ENCODE measurements around the gene SLC16A11.

Gene SLC16A11

GRCh38 chr17:7042501-7043181 lies 1.3 kb downstream of the SLC16A11 start:
- no peaks in the 10 kb centered on the region for H3K36me3 Mint-ChIP-seq
- no peaks in the 10 kb centered on the region for H3K27me3 Mint-ChIP-seq
- H3K9me3 Mint-ChIP-seq (ENCODE audit: low read depth) = no peaks in the 10 kb centered on the region
- H3K4me1 Mint-ChIP-seq (ENCODE audit: low read depth) = peaks cover 41% of the 10 kb centered on the region
- peak overlapping the region; percentile 80 for H3K4me3 Mint-ChIP-seq
- H3K27ac Mint-ChIP-seq = peak overlapping the region; percentile 70

- H3K36me3 Mint-ChIP-seq = no peaks in the 10 kb centered on the region
- peaks cover 34% of the 10 kb centered on the region for H3K4me1 Mint-ChIP-seq (ENCODE audit: low read depth)
- H3K9me3 Mint-ChIP-seq (ENCODE audit: low read depth) = no peaks in the 10 kb centered on the region
- H3K27ac Mint-ChIP-seq = peak overlapping the region; percentile 70
- peak overlapping the region; percentile 80 for H3K4me3 Mint-ChIP-seq
- H3K27me3 Mint-ChIP-seq = no peaks in the 10 kb centered on the region
These were observed 2.0 kb downstream of the SLC16A11 start for GRCh38 chr17:7041607-7042500.

DNA sequence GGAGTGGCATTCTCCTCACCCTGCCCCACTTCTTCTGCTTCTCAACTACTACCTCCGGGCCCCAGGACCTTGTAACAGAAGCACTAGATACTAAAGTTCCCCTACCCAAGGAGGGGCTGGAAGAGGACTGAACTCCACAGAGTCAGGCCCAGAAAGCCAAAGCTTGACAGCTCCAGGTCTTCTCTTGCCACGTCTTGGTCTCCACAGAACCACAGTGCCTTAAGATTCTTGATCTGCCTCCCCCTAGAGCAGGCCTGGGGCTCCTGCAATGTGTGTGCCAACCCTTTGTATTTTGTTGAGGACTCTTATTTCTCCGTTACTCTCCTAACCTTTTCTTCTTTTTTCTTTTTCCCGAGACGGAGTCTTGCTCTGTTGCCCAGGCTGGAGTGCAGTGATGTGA lies 4.1 kb downstream of the SLC16A11 start:
- no peaks in the 10 kb centered on the region for H3K9me3 Mint-ChIP-seq (ENCODE audit: low read depth)
- H3K36me3 Mint-ChIP-seq = no peaks in the 10 kb centered on the region
- H3K27ac Mint-ChIP-seq = peak overlapping the region; percentile 41
- H3K27me3 Mint-ChIP-seq = no peaks in the 10 kb centered on the region
- no peak overlapping the region for H3K4me3 Mint-ChIP-seq
- peaks cover 33% of the 10 kb centered on the region for H3K4me1 Mint-ChIP-seq (ENCODE audit: low read depth)

DNA sequence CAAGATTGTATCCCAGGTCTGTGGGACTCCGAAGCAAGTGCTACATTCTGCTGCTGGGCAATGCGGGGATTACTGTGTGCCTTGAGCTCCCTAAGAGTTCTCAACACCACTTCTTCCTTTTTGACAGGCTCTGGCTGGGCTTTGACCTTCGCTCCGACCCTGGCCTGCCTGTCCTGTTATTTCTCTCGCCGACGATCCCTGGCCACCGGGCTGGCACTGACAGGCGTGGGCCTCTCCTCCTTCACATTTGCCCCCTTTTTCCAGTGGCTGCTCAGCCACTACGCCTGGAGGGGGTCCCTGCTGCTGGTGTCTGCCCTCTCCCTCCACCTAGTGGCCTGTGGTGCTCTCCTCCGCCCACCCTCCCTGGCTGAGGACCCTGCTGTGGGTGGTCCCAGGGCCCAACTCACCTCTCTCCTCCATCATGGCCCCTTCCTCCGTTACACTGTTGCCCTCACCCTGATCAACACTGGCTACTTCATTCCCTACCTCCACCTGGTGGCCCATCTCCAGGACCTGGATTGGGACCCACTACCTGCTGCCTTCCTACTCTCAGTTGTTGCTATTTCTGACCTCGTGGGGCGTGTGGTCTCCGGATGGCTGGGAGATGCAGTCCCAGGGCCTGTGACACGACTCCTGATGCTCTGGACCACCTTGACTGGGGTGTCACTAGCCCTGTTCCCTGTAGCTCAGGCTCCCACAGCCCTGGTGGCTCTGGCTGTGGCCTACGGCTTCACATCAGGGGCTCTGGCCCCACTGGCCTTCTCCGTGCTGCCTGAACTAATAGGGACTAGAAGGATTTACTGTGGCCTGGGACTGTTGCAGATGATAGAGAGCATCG lies 5.6 kb downstream of the SLC16A11 start:
- Mint-ChIP-seq H3K4me1 (ENCODE audit: low read depth) (peaks cover 38% of the 10 kb centered on the region), H3K27me3 (no peaks in the 10 kb centered on the region), H3K27ac (no peak overlapping the region), H3K9me3 (ENCODE audit: low read depth) (no peaks in the 10 kb centered on the region), H3K4me3 (peak overlapping the region; percentile 54), H3K36me3 (no peaks in the 10 kb centered on the region)

- Mint-ChIP-seq H3K36me3 (peaks cover 3% of the 10 kb centered on the region), H3K27ac (peak within 1 kb of the TSS; percentile 96), H3K4me3 (peak within 1 kb of the TSS; percentile 94), H3K4me1 (ENCODE audit: low read depth) (peaks cover 49% of the 10 kb centered on the region), H3K27me3 (no peaks in the 10 kb centered on the region), H3K9me3 (ENCODE audit: low read depth) (no peaks in the 10 kb centered on the region)
These were observed 8.1 kb downstream of the SLC16A11 start, which contains the start of gene SLC16A13 for GRCh38 chr17:7035591-7036368. Gene SLC16A13 (plus strand): TSS chr17:7036015. CDS start chr17:7036383, 368 bp downstream.

- Mint-ChIP-seq H3K9me3 (ENCODE audit: low read depth) (no peaks in the 10 kb centered on the region), H3K27me3 (no peaks in the 10 kb centered on the region), H3K4me3 (peak overlapping the region; percentile 94), H3K4me1 (ENCODE audit: low read depth) (peaks cover 56% of the 10 kb centered on the region), H3K36me3 (peaks cover 3% of the 10 kb centered on the region), H3K27ac (peak overlapping the region; percentile 96)
These were observed 8.8 kb downstream of the SLC16A11 start for GRCh38 chr17:7034955-7035590.

GRCh38 chr17:7029659-7030058 lies 14.2 kb downstream of the SLC16A11 start:
- Mint-ChIP-seq H3K27me3 (no peaks in the 10 kb centered on the region), H3K9me3 (ENCODE audit: low read depth) (no peaks in the 10 kb centered on the region), H3K27ac (peak overlapping the region; percentile 91), H3K36me3 (peaks cover 3% of the 10 kb centered on the region), H3K4me1 (ENCODE audit: low read depth) (peaks cover 47% of the 10 kb centered on the region), H3K4me3 (peak overlapping the region; percentile 70)

DNA sequence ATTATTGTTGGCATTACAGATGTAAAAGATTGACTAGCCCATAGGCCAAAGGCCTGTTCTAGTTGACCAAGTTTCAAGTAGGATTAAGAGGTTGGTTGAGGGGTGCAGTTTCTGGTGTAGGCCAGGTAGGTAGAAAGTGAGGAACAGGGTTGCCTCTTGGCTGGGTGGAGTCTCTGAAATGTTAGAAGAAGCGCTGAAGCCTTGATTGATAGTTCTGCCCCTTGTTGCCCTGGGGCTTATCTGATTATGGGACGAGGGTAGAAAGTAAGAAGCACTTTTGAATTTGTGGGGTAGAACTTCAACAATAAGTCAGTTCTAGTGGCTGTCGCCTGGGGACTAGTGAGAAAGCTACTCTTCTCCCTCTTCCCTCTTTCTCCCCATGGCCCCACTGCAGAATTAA lies 14.8 kb downstream of the SLC16A11 start:
- no peaks in the 10 kb centered on the region for H3K9me3 Mint-ChIP-seq (ENCODE audit: low read depth)
- H3K36me3 Mint-ChIP-seq = peaks cover 3% of the 10 kb centered on the region
- H3K27me3 Mint-ChIP-seq = no peaks in the 10 kb centered on the region
- peaks cover 43% of the 10 kb centered on the region for H3K4me1 Mint-ChIP-seq (ENCODE audit: low read depth)
- peak overlapping the region; percentile 91 for H3K27ac Mint-ChIP-seq
- H3K4me3 Mint-ChIP-seq = peak overlapping the region; percentile 30

DNA sequence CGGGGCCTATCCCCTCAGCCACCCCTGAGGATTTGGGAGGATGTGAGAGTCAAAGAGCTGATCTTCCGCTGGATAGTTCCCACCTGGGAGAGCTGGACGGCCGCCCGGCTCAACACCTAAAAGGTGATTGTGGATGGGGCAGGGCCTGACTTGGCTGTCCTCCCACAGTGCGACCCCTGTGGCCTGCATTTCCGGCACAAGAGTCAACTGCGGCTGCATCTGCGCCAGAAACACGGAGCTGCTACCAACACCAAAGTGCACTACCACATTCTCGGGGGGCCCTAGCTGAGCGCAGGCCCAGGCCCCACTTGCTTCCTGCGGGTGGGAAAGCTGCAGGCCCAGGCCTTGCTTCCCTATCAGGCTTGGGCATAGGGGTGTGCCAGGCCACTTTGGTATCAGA lies 16.6 kb downstream of the SLC16A11 start:
- Mint-ChIP-seq H3K27ac (no peak overlapping the region), H3K4me1 (ENCODE audit: low read depth) (peaks cover 44% of the 10 kb centered on the region)

DNA sequence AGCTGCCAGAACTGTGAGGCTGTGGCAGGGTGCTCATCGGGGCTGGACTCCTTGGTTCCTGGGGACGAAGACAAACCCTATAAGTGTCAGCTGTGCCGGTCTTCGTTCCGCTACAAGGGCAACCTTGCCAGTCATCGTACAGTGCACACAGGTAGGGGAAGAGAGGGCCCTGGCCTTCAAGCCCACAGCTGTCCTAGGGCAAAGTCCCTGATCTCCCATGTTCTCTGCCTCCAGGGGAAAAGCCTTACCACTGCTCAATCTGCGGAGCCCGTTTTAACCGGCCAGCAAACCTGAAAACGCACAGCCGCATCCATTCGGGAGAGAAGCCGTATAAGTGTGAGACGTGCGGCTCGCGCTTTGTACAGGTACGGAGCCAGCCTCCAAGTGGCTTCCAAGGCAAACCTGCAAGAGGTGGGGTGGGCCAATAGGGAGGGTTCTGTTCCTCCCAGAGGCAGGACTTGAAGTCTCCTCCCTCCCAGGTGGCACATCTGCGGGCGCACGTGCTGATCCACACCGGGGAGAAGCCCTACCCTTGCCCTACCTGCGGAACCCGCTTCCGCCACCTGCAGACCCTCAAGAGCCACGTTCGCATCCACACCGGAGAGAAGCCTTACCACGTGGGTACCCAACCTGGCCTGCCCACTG lies 17.3 kb downstream of the SLC16A11 start:
- no peak overlapping the region for H3K4me3 Mint-ChIP-seq
- no peaks in the 10 kb centered on the region for H3K36me3 Mint-ChIP-seq
- no peaks in the 10 kb centered on the region for H3K27me3 Mint-ChIP-seq
- H3K9me3 Mint-ChIP-seq (ENCODE audit: low read depth) = no peaks in the 10 kb centered on the region
- no peak overlapping the region for H3K27ac Mint-ChIP-seq
- H3K4me1 Mint-ChIP-seq (ENCODE audit: low read depth) = peaks cover 42% of the 10 kb centered on the region

More for the DNA sequence above, 16.6 kb downstream of the SLC16A11 start:
- Mint-ChIP-seq H3K4me3 (no peak overlapping the region), H3K36me3 (no peaks in the 10 kb centered on the region), H3K27me3 (no peaks in the 10 kb centered on the region), H3K9me3 (ENCODE audit: low read depth) (no peaks in the 10 kb centered on the region)

GRCh38 chr17:7025245-7025644 lies 18.6 kb downstream of the SLC16A11 start:
- Mint-ChIP-seq H3K4me1 (ENCODE audit: low read depth) (peaks cover 38% of the 10 kb centered on the region), H3K9me3 (ENCODE audit: low read depth) (no peaks in the 10 kb centered on the region), H3K4me3 (peak overlapping the region; percentile 27), H3K27me3 (no peaks in the 10 kb centered on the region), H3K36me3 (no peaks in the 10 kb centered on the region), H3K27ac (no peak overlapping the region)

- no peak overlapping the region for H3K4me3 Mint-ChIP-seq
- H3K36me3 Mint-ChIP-seq = no peaks in the 10 kb centered on the region
- H3K27me3 Mint-ChIP-seq = no peaks in the 10 kb centered on the region
- H3K27ac Mint-ChIP-seq = no peak overlapping the region
- no peaks in the 10 kb centered on the region for H3K9me3 Mint-ChIP-seq (ENCODE audit: low read depth)
- peaks cover 31% of the 10 kb centered on the region for H3K4me1 Mint-ChIP-seq (ENCODE audit: low read depth)
These were observed 19.5 kb downstream of the SLC16A11 start for GRCh38 chr17:7024402-7024785.

GRCh38 chr17:7023576-7024401 lies 20.1 kb downstream of the SLC16A11 start:
- H3K36me3 Mint-ChIP-seq = no peaks in the 10 kb centered on the region
- peak overlapping the region; percentile 69 for H3K4me3 Mint-ChIP-seq
- no peaks in the 10 kb centered on the region for H3K9me3 Mint-ChIP-seq (ENCODE audit: low read depth)
- H3K27ac Mint-ChIP-seq = peak overlapping the region; percentile 22
- H3K27me3 Mint-ChIP-seq = no peaks in the 10 kb centered on the region
- H3K4me1 Mint-ChIP-seq (ENCODE audit: low read depth) = peaks cover 26% of the 10 kb centered on the region
